Stomach (tissue), 9 donors: ENCODE data around the gene GLS. TPM values are rescaled to one million over a fixed set of nuclear protein-coding genes. Genes with fewer than 3 reads are reported as not detected.
A peak's percentile ranks its signal among the peaks of the same experiment; 100 is the strongest.
"Not testable (repeated sequence)": the region's sequence is repeated elsewhere in the genome, so short reads cannot be mapped to it uniquely, and the experiment has no call there.

Source experiments
- DNase-seq, 2 donors: peaks; one replicate each; pipeline versions ENCODE4 v3.0.0 to v3.0.0-alpha.2; 2013 to 2019
- H3K27ac ChIP-seq, 5 donors: fragments of 200-600 bp in 4 of 5; sonication (generic) in 4 of 5; one replicate each; pipeline ENCODE4 v1.5.1; 2013 to 2019; ENCODE audit warnings: mild to moderate bottlenecking in 1 of 5, moderate library complexity in 1 of 5
- H3K27me3 ChIP-seq, 3 donors: fragments of 200-600 bp; sonication (generic); one replicate each; pipeline ENCODE4 v1.5.1; 2017 to 2019; ENCODE audit warnings: mixed run types in 1 of 3
- H3K36me3 ChIP-seq, 4 donors: fragments of 200-600 bp; sonication (generic); 1 replicate in 3 of 4; 2 replicates in 1 of 4; pipeline ENCODE4 v1.5.1; 2016 to 2019
- H3K4me1 ChIP-seq, 4 donors: fragments of 200-600 bp; sonication (generic); one replicate each; pipeline ENCODE4 v1.5.1; 2016 to 2019
- H3K4me3 ChIP-seq, 4 donors: fragments of 200-600 bp; sonication (generic) in 3 of 4; one replicate each; pipeline ENCODE4 v1.5.1; 2016 to 2019; ENCODE audit warnings: mild to moderate bottlenecking in 1 of 4
- H3K9me3 ChIP-seq, 4 donors: fragments of 200-600 bp; sonication (generic); one replicate each; pipeline ENCODE4 v1.5.1; 2016 to 2019
- CTCF ChIP-seq, 7 experiments: fragments of 450-650 bp in 4 of 7; fragments of 200-600 bp in 3 of 7; sonication (generic) in 3 of 7; IDR thresholded peaks; one replicate each; pipeline ENCODE4 v1.5.1; 2016 to 2019; ENCODE audit warnings: antibody characterized with exemption in 7 of 7, control low read depth in 2 of 7, mild to moderate bottlenecking in 1 of 7
- EP300 ChIP-seq: sonication (generic); formaldehyde crosslinking; IDR thresholded peaks from one replicate; pipeline ENCODE4 v1.6.1; 2017; ENCODE audit warnings: antibody characterized with exemption
- POLR2A ChIP-seq, 4 donors: fragments of 450-650 bp; IDR thresholded peaks; one replicate each; pipeline ENCODE4 v1.6.1; 2016; ENCODE audit warnings: antibody characterized with exemption in 4 of 4, control low read depth in 2 of 4, mild to moderate bottlenecking in 1 of 4, moderate library complexity in 1 of 4
- POLR2AphosphoS5 ChIP-seq, 3 donors: sonication (generic); formaldehyde crosslinking; IDR thresholded peaks; one replicate each; pipeline ENCODE4 v1.6.1; 2016; ENCODE audit warnings: antibody characterized with exemption in 3 of 3
- WGBS, 5 donors: extraction: QIAGEN DNeasy Blood & Tissue Kit in 3 of 5; methylation state at CpG; one replicate each; pipeline versions ENCODE4 v1.1.5 to v1.1.7; 2013 to 2018; 5-methylcytosine and 5-hydroxymethylcytosine counted together
- intact Hi-C: fragments of 100-400 bp; cut with DNase I; formaldehyde crosslinking; loops from one replicate; pipeline ENCODE4 v1.15.1; 2023; ENCODE audit warnings: low total_unique reads
- polyA plus RNA-seq, 3 donors: library from polyadenylated mRNA; stranded (reverse); fragments of 200-250 nt; gene quantifications; one replicate each; pipeline ENCODE4 v1.2.3, GENCODE V29; 2013
- total RNA-seq, 5 donors: library from RNA; depleted of rRNA; stranded (reverse); fragments of >200 nt; gene quantifications; one replicate each; pipeline versions ENCODE4 v1.1.0 to v1.2.3, GENCODE V29; 2014 to 2016
- donor health status: healthy with polysubstance abuse.
- donor health status: Bipolar disorder and iron deficiency.
- donor health status: healthy.

The GLS gene
- total and polyA plus RNA-seq, 8 donors: 9.6 to 353 (median 109) TPM

- intact Hi-C loops: no loop called here
- no peak for DNase-seq
- Histone ChIP-seq H3K4me3 (peak overlapping the region; percentile 67 to 93 (median 88)), H3K36me3 (no peaks in the 10 kb centered on the region), H3K4me1 (peaks cover 11 to 61% (median 37%) of the 10 kb centered on the region in 4 donors), H3K27me3 (no peaks in the 10 kb centered on the region), H3K9me3 (no peaks in the 10 kb centered on the region), H3K27ac (peak overlapping the region in 4 of 5 donors; percentile 93 to 98 (median 96))
- TF ChIP-seq POLR2AphosphoS5 (IDR thresholded peaks at IDR 0.05): no peak
- TF ChIP-seq CTCF (IDR thresholded peaks at IDR 0.05): no peak
- TF ChIP-seq EP300: no peak
- no peak for TF ChIP-seq POLR2A (IDR thresholded peaks at IDR 0.05)
- 6 to 15% (median 10%) methylated on average over 5 of the region's 5 CpGs for WGBS, 5 donors
These were observed 1.8 kb downstream of the GLS start for GRCh38 chr2:190882411-190882766.

GRCh38 chr2:190882856-190883582 is 2.4 kb downstream of the GLS start:
- Histone ChIP-seq H3K9me3 (no peaks in the 10 kb centered on the region), H3K4me1 (peaks cover 11 to 65% (median 40%) of the 10 kb centered on the region in 4 donors), H3K27me3 (no peaks in the 10 kb centered on the region), H3K4me3 (peak overlapping the region; percentile 67 to 93 (median 88)), H3K27ac (peak overlapping the region in 4 of 5 donors; percentile 93 to 98 (median 96)), H3K36me3 (no peaks in the 10 kb centered on the region)
- DNase-seq: no peak
- WGBS, 5 donors: 19 to 31% (median 26%) methylated on average over 4 of the region's 4 CpGs
- TF ChIP-seq CTCF (IDR thresholded peaks at IDR 0.05) (no peak), POLR2A (IDR thresholded peaks at IDR 0.05) (no peak), POLR2AphosphoS5 (IDR thresholded peaks at IDR 0.05) (no peak), EP300 (no peak)
- intact Hi-C loops: no loop called here

- peaks cover 11 to 78% (median 44%) of the 10 kb centered on the region in 4 donors for H3K4me1 ChIP-seq
- H3K27ac ChIP-seq, intact Hi-C loops, H3K36me3 ChIP-seq, DNase-seq, H3K4me3 ChIP-seq, H3K9me3 ChIP-seq, H3K27me3 ChIP-seq: not testable (repeated sequence)
- WGBS, 5 donors: 88 to 94% (median 89%) methylated on average over 6 of the region's 6 CpGs
These were observed 5.2 kb downstream of the GLS start for GRCh38 chr2:190885844-190886243.

- no peak overlapping the region for H3K27ac ChIP-seq
- WGBS, 5 donors: 58 to 65% (median 62%) methylated on average over 2 of the region's 2 CpGs
- H3K4me1 ChIP-seq: peaks cover 11 to 90% (median 50%) of the 10 kb centered on the region in 4 donors
- no peaks in the 10 kb centered on the region for H3K9me3 ChIP-seq
- TF ChIP-seq CTCF (IDR thresholded peaks at IDR 0.05) (no peak), EP300 (no peak), POLR2AphosphoS5 (IDR thresholded peaks at IDR 0.05) (no peak), POLR2A (IDR thresholded peaks at IDR 0.05) (no peak)
- no peaks in the 10 kb centered on the region for H3K27me3 ChIP-seq
- peak in 1 of 2 donors; percentile 24 for DNase-seq
- intact Hi-C loops: no loop called here
- no peak overlapping the region for H3K4me3 ChIP-seq
- no peaks in the 10 kb centered on the region for H3K36me3 ChIP-seq
These were observed 6.5 kb downstream of the GLS start for GRCh38 chr2:190887089-190887488.

- Histone ChIP-seq H3K27ac (no peak overlapping the region), H3K4me1 (peaks cover 4 to 90% (median 47%) of the 10 kb centered on the region in 4 donors), H3K27me3 (no peaks in the 10 kb centered on the region), H3K4me3 (no peak overlapping the region), H3K36me3 (no peaks in the 10 kb centered on the region), H3K9me3 (no peaks in the 10 kb centered on the region)
- no peak for DNase-seq
- intact Hi-C loops: no loop called here
- WGBS, 5 donors: 81 to 95% (median 87%) methylated on average over 1 of the region's 1 CpG
- no peak for TF ChIP-seq CTCF (IDR thresholded peaks at IDR 0.05)
- no peak for TF ChIP-seq POLR2AphosphoS5 (IDR thresholded peaks at IDR 0.05)
- TF ChIP-seq EP300: no peak
- TF ChIP-seq POLR2A (IDR thresholded peaks at IDR 0.05): no peak
These were observed 7.8 kb downstream of the GLS start for GRCh38 chr2:190888449-190888848.
